GM19468 (cell line): ENCODE data around the gene CMTR1.
"Not testable (repeated sequence)": the region's sequence is repeated elsewhere in the genome, so short reads cannot be mapped to it uniquely, and the experiment has no call there.

Source experiments
- ATAC-seq: cut with Tn5 transposase; IDR thresholded peaks from one replicate; pipeline ENCODE4 v1.9.1; 2021; ENCODE audit warnings: mild to moderate bottlenecking, moderate library complexity, moderate number of reproducible peaks; ENCODE audit not compliant: unreplicated experiment; ENCODE audit errors: extremely low read depth

The CMTR1 gene

DNA sequence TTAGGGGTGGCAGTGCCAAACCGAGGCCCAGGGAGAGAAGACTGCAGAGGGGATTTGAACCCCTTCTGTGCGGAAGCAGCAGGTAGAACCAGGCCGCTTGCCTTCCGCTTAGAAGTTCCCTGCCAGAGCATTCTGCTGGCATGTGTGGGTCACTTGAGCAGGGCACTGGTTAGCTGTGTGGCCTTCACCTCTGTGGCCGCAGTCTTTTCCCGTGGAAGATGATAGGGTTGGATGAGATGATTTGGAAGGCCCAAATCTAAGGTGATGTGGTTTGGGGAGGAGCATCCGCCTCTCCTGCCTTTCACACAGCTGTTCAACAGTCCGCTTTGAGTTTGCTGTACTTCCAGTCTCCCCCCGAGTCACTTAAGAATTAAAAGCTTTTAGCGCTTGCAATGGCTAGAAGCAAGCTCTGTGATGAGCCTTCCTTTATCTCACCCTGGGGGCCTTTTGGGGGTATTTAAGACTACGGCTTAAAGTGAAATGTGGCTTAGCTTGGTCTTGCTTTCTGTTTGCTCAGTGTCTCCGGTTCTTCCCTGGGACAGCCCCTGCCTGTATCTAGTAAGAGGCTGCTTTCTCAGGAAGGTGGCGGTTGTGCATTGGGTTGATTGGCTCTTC lies 743 bp downstream of the CMTR1 start:
- ATAC-seq: no peak

DNA sequence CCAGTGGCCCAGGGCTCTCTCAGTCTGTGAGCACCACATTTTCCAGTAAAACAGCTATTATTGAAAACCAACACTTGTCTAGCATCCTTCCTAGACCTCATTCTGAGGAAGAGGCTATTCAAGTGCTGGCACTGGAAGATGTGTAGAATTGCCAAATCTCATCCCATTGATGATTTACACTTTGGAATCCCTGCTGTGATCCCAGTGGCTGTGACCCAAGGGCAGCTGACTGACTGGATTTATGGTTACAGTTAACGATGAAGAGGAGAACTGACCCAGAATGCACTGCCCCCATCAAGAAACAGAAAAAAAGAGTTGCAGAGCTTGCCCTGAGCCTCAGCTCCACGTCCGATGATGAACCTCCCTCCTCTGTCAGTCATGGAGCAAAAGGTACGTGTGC lies 2.4 kb downstream of the CMTR1 start:
- ATAC-seq: no peak

DNA sequence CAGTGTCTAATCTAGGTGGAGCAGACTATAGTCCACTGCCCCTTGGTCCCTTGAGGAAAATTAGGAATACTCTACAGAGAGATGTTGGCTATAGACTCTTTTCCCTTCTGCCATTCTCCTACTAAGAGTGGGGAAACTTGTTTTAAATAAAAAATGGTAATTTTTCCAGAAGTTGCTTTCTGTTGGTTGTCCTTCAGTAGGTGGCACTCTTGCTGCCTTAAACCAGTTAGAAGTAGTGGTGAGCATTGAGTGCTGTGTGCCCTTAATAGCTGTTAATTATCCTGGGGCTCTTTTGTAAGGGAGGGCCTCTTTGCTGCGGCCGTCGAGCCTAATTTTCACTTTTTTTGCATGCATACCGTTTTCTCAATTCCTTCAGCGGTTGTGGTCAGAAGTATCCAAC lies 2.8 kb downstream of the CMTR1 start:
- no peak for ATAC-seq

DNA sequence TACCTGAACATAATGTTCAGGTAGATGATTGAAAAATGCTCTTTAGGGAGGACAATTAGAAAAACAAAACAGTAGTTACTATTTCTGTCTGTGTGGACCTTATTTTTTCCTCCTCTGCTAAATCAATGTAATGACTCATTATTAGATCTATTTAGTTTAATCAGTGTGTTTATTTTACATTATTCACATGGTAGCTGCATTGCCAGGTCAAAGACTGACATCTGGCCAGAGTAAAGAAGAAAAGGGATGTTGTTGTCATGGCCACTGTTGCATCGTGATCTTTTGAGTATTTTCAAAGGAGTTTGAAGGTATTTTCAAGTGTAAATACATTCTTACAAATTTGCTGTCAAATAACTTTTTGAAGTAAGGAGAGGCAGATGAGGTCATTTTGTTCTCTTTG lies 5.9 kb downstream of the CMTR1 start:
- ATAC-seq: no peak

DNA sequence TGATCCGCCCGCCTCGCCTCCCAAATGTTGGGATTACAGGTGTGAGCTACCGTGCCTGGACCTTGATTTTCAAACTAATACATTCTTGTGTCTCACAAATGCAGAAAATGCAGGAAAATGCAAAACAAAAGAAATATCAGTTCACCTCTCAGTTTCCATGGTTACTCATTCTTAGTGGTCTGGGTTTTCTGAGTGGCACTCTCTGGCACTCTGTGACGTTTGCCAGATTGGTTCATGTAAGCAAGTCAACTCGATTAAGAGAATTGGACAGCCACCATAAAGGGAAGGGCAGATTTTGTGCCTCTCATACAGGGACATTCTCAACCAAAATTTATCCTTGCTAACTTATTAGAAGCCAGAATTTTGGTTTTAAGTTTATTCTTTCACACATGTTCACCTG lies 8.6 kb downstream of the CMTR1 start:
- ATAC-seq: no peak

DNA sequence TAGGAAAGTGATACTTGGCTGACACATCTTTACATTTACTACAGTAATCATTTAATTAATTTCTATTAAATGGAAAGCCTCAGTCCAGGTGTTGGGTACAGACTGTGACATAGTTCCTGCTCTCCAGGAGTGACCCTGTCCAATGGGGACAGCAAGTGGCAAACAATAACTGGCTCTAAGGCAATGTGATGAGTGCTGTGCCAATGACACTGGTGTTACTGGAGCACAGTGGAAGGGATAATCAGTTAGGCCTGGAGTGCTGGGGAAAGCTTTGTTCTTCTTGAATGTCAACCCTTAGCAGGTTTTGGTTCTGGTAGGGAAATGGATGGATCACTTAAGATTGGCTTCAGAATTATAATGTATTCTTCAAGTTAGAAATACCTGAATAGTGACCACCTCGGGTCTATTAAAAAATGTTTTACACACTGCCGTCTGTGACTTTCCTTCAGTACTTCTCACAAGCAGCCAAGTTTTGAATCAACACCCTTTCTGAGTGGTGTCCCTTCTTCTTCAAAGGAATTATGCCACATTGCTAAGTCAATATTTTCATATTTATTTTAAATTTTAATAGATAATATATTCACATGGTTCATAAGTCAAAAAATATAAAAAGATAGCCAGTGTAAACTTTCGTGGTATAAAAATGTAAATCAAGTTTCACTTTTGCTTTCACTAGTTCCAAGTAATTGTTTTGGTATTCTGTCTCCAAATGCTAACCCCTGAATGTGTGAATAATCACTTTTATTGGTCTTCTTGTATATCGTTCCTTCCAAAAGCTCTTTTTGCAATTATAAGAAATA lies 9.6 kb downstream of the CMTR1 start:
- no peak for ATAC-seq

DNA sequence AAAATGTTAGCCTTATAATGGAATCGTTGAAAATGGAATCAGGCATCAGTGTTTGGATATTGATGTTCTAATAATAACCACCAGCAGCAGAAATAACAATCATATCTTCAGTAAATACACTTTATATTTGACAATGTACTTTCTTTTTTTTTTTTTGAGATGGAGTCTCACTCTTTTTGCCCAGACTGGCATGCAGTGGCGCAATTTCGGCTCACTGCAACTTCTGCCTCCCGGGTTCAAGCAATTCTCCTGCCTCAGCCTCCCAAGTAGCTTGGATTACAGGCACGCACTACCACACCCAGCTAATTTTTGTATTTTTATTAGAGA lies 10.2 kb downstream of the CMTR1 start:
- not testable (repeated sequence) for ATAC-seq

DNA sequence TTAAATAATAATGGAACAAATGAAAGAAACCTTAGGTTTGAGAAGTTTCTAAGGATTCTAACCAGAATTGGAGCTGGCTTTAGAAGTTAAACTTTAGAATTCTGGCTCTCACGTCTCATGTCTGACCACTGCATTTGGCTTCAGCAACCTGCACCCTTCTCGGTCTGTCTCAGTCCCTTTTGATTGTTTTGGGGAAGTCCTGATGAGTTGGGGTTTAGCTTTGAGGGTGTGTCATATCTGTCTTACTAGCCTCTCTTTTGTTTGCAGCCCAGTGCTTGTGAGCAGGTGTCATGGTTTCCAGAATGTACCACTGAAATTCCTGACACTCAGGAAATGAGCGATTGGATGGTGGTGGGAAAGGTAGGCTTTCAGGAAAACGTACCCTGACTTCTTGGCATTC lies 17.0 kb downstream of the CMTR1 start:
- ATAC-seq: no peak

DNA sequence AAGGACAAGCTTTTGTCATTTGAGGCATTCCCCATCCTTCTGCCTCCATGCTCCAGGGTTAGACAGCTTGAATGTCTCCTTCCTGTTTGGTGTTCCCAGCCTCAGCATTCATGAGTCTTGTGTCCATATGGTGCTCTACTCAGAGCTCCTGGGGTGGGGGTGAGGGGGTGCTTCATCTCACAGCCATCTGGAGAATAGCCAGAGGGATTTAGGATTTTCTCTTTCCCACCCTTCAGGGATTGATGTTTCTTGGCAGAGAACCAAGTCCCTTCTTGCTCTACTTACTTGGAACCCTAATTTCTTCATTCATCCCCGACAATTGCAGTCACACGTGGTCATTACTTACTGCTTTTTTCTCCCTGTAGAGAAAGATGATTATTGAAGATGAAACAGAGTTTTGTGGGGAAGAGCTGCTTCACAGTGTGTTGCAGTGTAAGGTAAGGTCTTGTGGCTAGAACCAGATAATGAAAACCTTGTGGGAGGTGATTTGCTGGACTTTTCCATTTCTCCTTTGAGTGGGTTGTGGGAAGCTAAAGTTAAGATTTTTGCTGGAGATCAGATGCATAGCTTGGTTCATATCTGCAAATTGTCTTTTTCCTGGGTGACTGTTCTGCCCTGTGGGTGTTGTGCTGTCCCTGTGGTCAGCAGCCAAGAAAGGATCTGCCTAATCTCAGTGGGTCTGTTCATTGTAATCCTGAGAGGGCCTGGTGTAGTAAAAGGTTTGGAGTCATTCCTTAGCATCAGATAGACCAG lies 18.6 kb downstream of the CMTR1 start:
- ATAC-seq: no peak

DNA sequence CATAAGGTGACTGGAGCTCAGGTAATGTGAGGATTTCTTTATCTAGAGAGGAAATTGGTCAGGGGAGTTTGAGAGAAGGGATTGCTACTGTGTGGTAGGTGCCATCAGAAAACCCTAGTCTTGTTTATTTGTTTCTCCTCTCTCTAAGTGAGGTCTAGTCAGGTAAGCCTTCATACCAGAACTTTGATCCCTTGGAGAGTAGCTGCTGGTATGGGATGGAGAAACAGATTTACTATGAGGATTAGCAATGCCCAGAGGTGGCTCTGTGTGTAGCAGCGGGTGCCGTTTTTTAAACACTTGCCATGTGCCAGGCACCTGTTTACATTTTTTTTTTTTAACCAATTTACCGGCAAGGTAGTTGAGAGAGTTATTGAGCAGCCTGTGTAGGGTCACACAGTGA lies 19.5 kb downstream of the CMTR1 start:
- no peak for ATAC-seq

DNA sequence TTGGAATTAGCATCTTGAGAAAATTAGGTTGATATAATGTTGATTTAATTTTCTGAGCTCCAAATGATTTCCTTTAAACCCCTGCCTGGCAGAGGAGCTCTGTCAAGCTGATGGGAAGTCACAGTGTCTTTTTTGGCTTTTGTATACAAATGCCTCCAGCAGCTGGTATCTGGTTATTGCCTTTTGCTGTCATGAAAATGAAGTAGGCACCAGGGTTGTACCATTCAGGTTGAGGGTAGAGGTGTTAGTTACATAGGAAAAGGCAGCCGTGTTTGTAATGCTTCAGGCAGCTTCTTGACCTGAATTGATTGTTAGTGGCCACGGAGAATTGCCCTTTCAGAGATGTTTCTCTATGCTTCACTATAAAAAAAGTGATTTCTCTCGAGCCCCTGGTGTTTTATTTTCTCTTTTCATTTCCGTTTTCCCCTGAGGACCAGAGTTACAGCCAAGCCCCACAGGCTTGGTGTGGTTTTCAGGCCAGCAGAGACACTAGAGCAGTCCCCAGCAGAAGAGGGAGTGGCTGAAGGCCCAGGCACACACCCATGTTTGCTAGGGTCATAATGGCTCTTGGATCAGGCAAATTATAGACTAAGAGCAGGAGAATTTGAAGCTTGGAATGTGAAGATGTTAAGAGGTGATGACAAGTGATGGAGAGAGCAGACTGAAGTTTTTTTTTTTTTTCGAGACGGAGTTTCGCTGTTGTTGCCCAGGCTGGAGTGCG lies 21.6 kb downstream of the CMTR1 start:
- no peak for ATAC-seq

DNA sequence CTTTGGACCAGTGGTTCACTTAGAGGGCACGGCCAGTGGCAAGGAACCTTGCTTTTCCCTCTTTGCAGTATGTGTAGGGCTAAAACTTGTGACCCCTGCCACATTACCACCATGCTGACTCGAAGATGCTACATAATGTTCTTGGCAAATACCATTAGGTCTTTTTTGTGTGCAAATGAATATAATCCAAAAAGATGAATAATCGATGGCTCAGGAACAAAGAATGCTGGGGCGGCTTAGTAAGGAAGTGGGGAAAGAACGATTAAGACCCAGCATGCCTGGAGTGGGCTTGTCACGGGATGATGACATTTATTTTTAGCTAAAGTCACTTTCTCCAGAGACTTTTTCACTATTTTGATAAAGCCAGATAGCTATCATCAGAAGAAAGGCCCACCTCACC lies 23.1 kb downstream of the CMTR1 start:
- ATAC-seq: no peak

DNA sequence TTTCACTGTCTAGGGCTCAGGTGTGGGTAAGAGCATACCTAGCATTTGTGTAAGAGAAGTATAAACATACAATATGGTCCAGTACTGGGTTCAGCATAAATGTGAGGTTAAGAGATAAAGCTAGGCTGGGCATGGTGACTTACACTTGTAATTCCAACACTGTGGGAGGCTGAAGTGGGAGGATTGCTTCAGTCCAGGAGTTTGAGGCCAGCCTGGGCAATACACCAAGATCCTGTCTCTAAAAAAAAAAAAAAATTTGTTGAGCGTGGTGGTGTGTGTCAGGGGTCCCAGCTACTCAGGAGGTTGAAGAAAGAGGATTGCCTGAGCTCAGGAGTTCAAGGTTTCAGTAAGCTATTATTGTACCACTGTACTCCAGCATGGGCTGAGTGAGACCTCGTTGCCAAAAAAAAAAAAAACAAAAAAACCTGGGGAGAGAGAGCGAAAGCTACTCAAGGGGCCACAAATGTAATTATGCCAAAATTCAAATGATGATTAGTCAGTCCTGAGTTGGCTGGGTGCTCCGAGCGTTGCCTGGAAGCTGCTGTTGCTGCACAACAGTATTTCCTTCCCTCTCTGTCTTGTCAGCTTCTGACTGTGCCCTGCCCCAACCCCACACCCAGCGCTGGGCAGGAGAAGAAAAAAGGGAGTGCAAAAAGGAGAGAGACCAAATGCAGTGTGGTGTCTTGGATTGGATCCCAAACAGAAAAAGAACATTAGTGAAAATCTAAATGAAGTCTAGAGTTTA lies 24.0 kb downstream of the CMTR1 start:
- ATAC-seq: no peak

DNA sequence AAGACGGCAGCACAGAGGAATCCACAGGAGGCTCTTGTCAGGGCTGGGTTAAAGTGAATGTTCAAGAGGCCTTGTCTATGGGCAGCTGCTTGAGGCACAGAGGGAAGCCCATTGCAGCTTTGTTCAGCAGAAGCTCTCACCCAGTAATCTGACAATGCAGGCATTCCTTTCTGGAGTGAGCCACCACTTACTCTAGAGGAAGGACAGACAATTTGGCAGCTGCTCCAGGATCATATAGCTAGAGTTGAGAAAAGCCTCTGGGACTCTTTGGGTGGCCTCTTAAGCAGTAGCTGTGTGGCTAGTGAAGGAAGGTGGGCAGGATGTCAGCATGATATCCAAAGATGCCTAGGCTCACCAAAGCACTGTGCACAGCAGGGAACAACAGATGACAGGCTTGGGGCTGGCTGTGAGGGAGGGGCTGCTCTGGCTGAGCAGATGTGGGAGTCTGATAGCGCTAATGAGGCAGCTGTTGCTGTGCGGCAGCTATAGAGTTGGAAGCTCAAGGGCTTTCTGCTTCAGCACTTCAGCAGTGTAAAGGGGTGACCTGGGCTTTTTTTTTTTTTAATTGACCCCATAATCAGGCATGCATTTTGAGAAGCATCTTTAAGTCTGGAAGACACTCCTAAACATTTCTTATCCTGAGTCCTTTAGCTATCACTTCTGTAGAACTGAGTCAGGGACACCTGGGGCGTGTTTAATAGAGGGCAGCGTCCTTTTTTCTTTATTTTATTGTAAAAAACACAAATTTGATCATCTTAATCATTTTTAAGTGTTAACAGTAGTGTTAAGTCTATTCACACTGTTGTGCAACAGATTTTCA lies 27.2 kb downstream of the CMTR1 start:
- ATAC-seq: no peak

DNA sequence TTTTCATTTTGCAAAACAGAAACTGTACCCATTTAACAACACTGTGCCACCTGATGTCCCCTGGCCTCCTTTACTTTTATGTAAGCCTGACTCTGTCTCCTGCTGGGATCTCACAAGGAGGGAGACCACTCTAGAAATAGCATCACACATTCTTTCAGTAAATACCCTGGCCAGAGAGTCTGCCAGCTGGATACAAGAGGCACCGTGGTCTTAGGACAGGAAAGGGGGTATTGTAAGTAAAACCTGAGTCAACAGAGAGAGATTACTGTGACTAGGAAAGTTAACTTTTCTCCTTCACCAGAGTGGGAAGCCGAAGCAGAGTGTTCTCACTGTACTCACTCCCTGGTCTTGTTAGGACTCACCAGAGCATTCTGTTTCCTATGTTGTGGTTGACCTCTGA lies 27.8 kb downstream of the CMTR1 start:
- no peak for ATAC-seq

DNA sequence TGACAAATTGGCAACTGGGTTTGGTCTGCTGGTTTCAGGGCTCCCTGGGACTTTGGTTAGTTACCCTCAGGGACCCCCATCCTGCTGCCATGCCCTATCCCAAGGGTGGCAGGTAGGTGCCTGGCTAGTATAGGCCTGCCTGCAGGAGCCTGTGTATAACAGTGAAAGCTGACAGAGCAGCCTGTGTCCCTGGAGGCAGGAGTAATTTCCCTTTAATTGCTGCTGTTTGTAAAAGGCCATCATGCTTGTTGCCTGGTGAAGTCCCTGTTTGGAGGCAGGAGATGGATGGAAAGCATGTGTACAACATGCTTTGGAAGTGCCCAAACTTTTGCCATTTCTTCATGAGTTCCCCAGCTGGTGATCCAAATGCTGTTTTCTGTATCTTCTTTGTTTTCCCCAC lies 30.1 kb downstream of the CMTR1 start:
- ATAC-seq: no peak

DNA sequence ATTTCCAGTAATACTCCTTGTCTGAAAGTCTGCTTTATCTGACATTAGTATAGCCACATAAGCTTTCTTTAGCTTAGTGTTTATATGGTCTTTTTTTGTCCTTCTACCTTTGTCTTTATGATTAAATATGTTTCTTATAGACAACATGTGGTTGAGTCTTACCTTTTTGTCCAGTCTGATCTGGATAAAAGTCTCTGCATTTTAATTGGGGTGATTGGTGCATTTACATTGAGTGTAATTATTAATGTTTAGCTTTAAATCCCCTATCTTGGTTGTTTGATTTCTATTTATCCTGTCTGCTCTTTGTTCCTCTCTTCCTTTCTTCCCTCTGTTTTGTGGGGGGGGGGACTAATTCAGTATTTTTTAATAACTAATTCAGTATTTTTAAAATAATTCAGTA lies 34.7 kb downstream of the CMTR1 start:
- no peak for ATAC-seq

DNA sequence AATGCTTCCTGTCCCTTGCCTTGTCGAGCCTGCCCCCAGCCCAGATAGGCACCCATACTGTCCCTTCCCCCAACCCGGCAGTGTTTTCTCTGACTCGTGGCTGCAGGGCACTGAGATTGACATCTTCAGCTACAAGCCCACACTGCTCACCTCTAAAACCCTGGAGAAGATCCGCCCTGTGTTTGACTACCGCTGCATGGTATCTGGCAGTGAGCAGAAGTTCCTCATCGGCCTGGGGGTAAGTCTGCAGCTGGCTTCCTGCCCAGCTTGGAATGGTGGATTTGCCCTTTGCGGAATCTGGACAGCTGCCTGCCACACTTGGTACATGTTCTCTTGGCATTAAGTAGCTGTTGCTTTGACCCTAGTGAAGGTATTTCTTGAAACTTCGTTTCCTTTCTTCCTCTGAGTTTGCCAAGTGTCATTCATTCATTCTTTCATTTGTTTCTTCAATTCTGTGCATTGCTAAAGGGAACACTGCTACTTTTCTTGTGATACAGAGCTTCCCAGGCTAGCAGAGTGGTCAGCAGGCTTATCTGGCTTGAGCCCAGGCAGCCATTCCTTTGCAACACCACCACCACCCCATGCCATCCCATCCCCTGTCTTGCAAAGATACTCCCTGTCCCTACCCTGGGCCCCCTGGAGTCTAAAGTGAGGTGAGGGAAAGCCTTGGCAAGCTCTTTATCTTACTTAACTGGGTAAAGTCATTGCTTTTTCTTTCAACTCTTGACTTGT lies 40.5 kb downstream of the CMTR1 start:
- ATAC-seq: no peak

DNA sequence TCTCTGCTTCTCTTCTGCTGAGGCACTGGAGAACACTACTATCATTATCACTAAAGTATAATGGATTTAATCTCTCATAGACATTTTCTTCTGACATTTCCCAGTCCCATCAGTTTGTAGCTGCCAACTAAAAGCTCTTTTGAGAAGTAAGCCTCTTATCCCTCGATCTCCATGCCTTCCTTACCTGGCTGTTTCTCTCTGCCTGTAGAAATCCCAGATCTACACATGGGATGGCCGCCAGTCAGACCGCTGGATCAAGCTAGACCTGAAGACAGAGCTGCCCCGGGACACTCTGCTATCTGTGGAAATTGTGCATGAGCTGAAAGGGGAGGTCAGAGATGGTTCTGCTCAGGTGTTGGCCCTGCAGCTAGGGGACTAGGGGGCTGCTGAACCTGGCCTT lies 41.3 kb downstream of the CMTR1 start:
- ATAC-seq: no peak
